Raji (cell line): ENCODE data around the gene TMEM225B.

Source experiments
- POLR2A ChIP-seq: IDR thresholded peaks from 2 replicates; pipeline ENCODE4 v1.6.1; 2011; ENCODE audit warnings: low read depth, low read length, control low read depth; ENCODE audit not compliant: insufficient read depth

The TMEM225B gene

GRCh38 chr7:99631295-99632109, 33.4 kb downstream of the TMEM225B start:
- no peak for TF ChIP-seq POLR2A

DNA sequence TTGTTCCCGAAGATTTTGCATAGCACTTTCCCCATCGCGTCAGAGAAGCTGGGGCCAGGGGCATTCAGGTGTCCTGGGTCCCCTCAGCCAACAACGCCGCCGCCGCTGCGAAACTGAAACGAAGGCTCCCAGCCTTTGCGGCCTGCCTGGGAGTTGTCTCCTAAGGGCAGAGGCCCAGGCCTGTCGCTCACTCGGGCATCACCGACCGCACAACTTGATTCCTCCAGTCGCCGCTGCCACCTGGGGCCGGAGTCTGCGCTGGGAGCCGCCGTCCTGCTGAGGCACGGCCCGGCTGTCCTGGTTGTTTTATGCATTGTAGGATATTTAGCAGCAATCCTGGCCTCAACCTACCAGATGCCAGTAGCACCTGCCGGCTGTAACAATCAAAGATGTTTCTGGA, 40.7 kb downstream of the TMEM225B start:
- TF ChIP-seq POLR2A = no peak

GRCh38 chr7:99639267-99639666, 41.2 kb downstream of the TMEM225B start:
- TF ChIP-seq POLR2A = no peak

GRCh38 chr7:99642027-99642426, 44.0 kb downstream of the TMEM225B start:
- TF ChIP-seq POLR2A = no peak

- TF ChIP-seq POLR2A = no peak
Observed at GRCh38 chr7:99643464-99643863, 45.4 kb downstream of the TMEM225B start.

DNA sequence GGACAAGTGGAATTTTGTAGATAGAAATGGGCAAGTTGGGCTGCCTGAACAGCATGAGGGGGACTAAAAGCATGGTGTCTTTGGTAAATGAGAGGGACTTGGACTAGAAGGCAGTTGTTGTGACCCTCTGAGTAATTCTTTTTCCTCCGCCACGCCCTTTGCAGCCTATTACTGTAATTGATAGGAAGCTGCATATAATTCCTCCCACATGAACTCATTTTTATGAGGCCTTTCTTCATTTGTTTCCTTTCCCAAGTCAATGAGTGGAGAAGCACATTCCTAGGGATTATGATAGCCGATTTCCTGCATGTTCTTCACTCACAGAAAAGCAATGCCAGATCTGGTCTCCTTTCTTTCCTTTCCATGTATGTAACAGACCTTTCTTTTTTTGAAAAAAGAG, 46.4 kb downstream of the TMEM225B start:
- no peak for TF ChIP-seq POLR2A

GRCh38 chr7:99645590-99645989, 47.5 kb downstream of the TMEM225B start:
- no peak for TF ChIP-seq POLR2A

GRCh38 chr7:99648843-99649242, 50.8 kb downstream of the TMEM225B start:
- no peak for TF ChIP-seq POLR2A

DNA sequence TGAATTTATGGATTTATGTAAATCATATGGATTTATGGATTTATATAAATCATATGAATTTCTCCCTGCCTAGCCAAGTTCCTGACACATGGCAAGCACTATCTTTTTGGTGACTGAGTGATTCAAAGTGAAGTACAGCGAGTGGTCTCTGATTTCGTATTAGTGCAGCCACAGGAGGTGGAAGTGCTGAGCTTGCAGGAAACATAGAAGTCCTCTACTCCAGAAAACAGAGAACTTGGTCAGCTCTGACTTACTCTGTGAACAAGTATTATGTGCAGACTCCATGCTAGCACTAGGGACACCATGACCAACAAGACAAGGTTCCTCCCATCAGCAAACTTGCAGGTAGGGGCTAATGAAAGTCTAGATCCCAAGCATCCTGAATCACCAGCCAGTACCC, 53.2 kb downstream of the TMEM225B start:
- no peak for TF ChIP-seq POLR2A

GRCh38 chr7:99652671-99653070, 54.6 kb downstream of the TMEM225B start:
- no peak for TF ChIP-seq POLR2A

DNA sequence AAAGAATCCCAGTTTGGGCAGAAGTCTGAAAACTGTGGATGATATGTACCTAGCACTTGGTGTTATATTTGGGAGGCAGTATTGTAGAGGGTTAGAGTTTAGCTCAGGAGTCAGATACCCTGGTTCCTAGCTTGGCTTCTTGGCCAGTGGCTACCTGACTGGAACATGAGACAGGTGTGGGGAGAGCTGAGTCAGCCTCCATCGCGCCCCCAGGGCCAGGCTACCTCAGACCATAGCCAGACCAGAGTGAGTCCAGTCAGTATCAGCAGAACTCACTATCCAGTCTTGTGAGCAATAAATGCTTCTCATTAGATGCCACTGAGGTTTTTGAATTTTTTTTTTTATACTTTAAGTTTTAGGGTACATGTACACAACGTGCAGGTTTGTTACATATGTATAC, 55.7 kb downstream of the TMEM225B start:
- TF ChIP-seq POLR2A = no peak
